HG03025 (cell line): ENCODE results near the gene MACC1.

Source experiments
- ATAC-seq: cut with Tn5 transposase; IDR thresholded peaks from one replicate; pipeline ENCODE4 v1.9.1; 2021; ENCODE audit warnings: mild to moderate bottlenecking, moderate library complexity; ENCODE audit not compliant: unreplicated experiment, low FRiP score

MACC1 gene

GRCh38 chr7:20217193-20217948 is at the start of gene MACC1:
TSS of gene MACC1 (minus strand) at chr7:20217384. CDS start at chr7:20161862, 55,522 bp downstream.
- peak; percentile 61 for ATAC-seq

- no peak for ATAC-seq
Measured at GRCh38 chr7:20264623-20265022, 47.4 kb upstream of the MACC1 start.

GRCh38 chr7:20260223-20260622 is 43.0 kb upstream of the MACC1 start:
- no peak for ATAC-seq

- no peak for ATAC-seq
Measured at GRCh38 chr7:20257212-20257611, 40.0 kb upstream of the MACC1 start.

- ATAC-seq: no peak
Measured at GRCh38 chr7:20249920-20250319, 32.7 kb upstream of the MACC1 start.

- ATAC-seq: no peak
Measured at GRCh38 chr7:20249376-20249775, 32.2 kb upstream of the MACC1 start.

- no peak for ATAC-seq
Measured at GRCh38 chr7:20246236-20246635, 29.1 kb upstream of the MACC1 start.

GRCh38 chr7:20244334-20245120 is 27.3 kb upstream of the MACC1 start:
- no peak for ATAC-seq

- ATAC-seq: peak; percentile 37
Measured at GRCh38 chr7:20241911-20242261, 24.7 kb upstream of the MACC1 start.

GRCh38 chr7:20241194-20241910 is 24.2 kb upstream of the MACC1 start:
- ATAC-seq: no peak

- peak; percentile 42 for ATAC-seq
Measured at GRCh38 chr7:20240080-20240926, 23.1 kb upstream of the MACC1 start.

GRCh38 chr7:20238754-20239324 is 21.7 kb upstream of the MACC1 start:
- peak; percentile 83 for ATAC-seq

GRCh38 chr7:20238194-20238753 is 21.1 kb upstream of the MACC1 start:
- ATAC-seq: no peak

- ATAC-seq: no peak
Measured at GRCh38 chr7:20237464-20238193, 20.4 kb upstream of the MACC1 start.

- no peak for ATAC-seq
Measured at GRCh38 chr7:20236790-20237189, 19.6 kb upstream of the MACC1 start.

- no peak for ATAC-seq
Measured at GRCh38 chr7:20236043-20236442, 18.9 kb upstream of the MACC1 start.

GRCh38 chr7:20235288-20235687 is 18.1 kb upstream of the MACC1 start:
- no peak for ATAC-seq

- ATAC-seq: no peak
Measured at GRCh38 chr7:20233362-20233761, 16.2 kb upstream of the MACC1 start.

GRCh38 chr7:20232848-20233247 is 15.7 kb upstream of the MACC1 start:
- ATAC-seq: no peak
